Suprapubic skin (tissue), 4 donors: ENCODE results near the gene IGFBP7.

Source experiments
- CTCF ChIP-seq, 2 donors: fragments of 200-600 bp in 1 of 2; fragments of 450-650 bp in 1 of 2; sonication (generic) in 1 of 2; IDR thresholded peaks; one replicate each; pipeline ENCODE4 v1.5.1; 2016 to 2019; ENCODE audit warnings: antibody characterized with exemption in 2 of 2, mild to moderate bottlenecking in 1 of 2, moderate library complexity in 1 of 2
- EP300 ChIP-seq: sonication (generic); formaldehyde crosslinking; IDR thresholded peaks from one replicate; pipeline ENCODE4 v1.6.1; 2017; ENCODE audit warnings: antibody characterized with exemption
- POLR2A ChIP-seq, 2 donors: fragments of 450-650 bp; IDR thresholded peaks; one replicate each; pipeline ENCODE4 v1.6.1; 2017; ENCODE audit warnings: antibody characterized with exemption in 2 of 2, mild to moderate bottlenecking in 2 of 2, moderate library complexity in 2 of 2
- POLR2AphosphoS5 ChIP-seq, 3 donors: sonication (generic); formaldehyde crosslinking; IDR thresholded peaks; one replicate each; pipeline ENCODE4 v1.6.1; 2017; ENCODE audit warnings: antibody characterized with exemption in 3 of 3

GRCh38 chr4:57122959-57123358, 12.8 kb upstream of the IGFBP7 start:
- no peak for TF ChIP-seq CTCF (IDR thresholded peaks at IDR 0.05)
- no peak for TF ChIP-seq EP300
- no peak for TF ChIP-seq POLR2A (IDR thresholded peaks at IDR 0.05)
- TF ChIP-seq POLR2AphosphoS5 (IDR thresholded peaks at IDR 0.05) = no peak
